Prostate gland (tissue), 2 donors: ENCODE results near the gene ERG. TPM values are rescaled to one million over a fixed set of nuclear protein-coding genes. Genes with fewer than 3 reads are reported as not detected.

Experiments
- DNase-seq: peaks from one replicate; pipeline ENCODE4 v3.0.0-alpha.2; 2019; ENCODE audit warnings: low spot score
- H3K27ac ChIP-seq, 2 donors: fragments of 200-600 bp; sonication (generic); 2 replicates each; pipeline ENCODE4 v1.5.1; 2017 to 2019
- H3K27me3 ChIP-seq: fragments of 200-600 bp; sonication (generic); replicated peaks from 2 replicates; pipeline ENCODE4 v1.5.1; 2019; ENCODE audit not compliant: insufficient read depth
- H3K36me3 ChIP-seq, 2 donors: fragments of 200-600 bp; sonication (generic); 1 replicate in 1 of 2; 2 replicates in 1 of 2; pipeline versions ENCODE4 v1.5.1 to v1.8.1; 2017 to 2019
- H3K4me1 ChIP-seq: fragments of 200-600 bp; sonication (generic); replicated peaks from 2 replicates; pipeline ENCODE4 v1.5.1; 2019
- H3K4me3 ChIP-seq, 2 donors: fragments of 200-600 bp; sonication (generic); 2 replicates each; pipeline ENCODE4 v1.5.1; 2017 to 2019
- H3K9me3 ChIP-seq: fragments of 200-600 bp; sonication (generic); 2 replicates; pipeline ENCODE4 v1.5.1; 2017
- CTCF ChIP-seq, 4 experiments: fragments of 200-600 bp in 2 of 4; fragments of 450-650 bp in 2 of 4; sonication (generic) in 2 of 4; IDR thresholded peaks; 1 replicate in 3 of 4; 2 replicates in 1 of 4; pipeline ENCODE4 v1.5.1; 2016 to 2019; ENCODE audit warnings: antibody characterized with exemption in 4 of 4, mild to moderate bottlenecking in 2 of 4, moderate library complexity in 2 of 4
- POLR2A ChIP-seq: fragments of 450-650 bp; IDR thresholded peaks from one replicate; pipeline ENCODE4 v1.6.1; 2016; ENCODE audit warnings: antibody characterized with exemption, mild to moderate bottlenecking
- POLR2AphosphoS5 ChIP-seq: sonication (generic); formaldehyde crosslinking; IDR thresholded peaks from one replicate; pipeline ENCODE4 v1.6.1; 2017; ENCODE audit warnings: antibody characterized with exemption
- WGBS: methylation state at CpG from one replicate; pipeline ENCODE4 v1.1.5; 2018; 5-methylcytosine and 5-hydroxymethylcytosine counted together
- intact Hi-C: fragments of 100-400 bp; cut with DNase I; formaldehyde crosslinking; loops from one replicate; pipeline ENCODE4 v1.14.2; 2022
- total RNA-seq, 2 donors: library from RNA; depleted of rRNA; stranded (reverse); fragments of >200 nt; gene quantifications; one replicate each; pipeline ENCODE4 v1.1.0, GENCODE V29; 2016

Gene ERG
- total RNA-seq, 2 donors from 2014 or later = 2.6 to 11.2 TPM

GRCh38 chr21:38340131-38340530 is 158.1 kb downstream of the ERG start:
- DNase-seq = no peak
- no peaks in the 10 kb centered on the region for H3K9me3 ChIP-seq
- intact Hi-C loops = no loop called here
- no peaks in the 10 kb centered on the region for H3K27me3 ChIP-seq
- no peak overlapping the region for H3K4me3 ChIP-seq
- no peaks in the 10 kb centered on the region for H3K4me1 ChIP-seq
- WGBS = 93% methylated on average over 4 of the region's 4 CpGs
- TF ChIP-seq CTCF (IDR thresholded peaks at IDR 0.05) (no peak), POLR2A (no peak), POLR2AphosphoS5 (no peak)
- H3K27ac ChIP-seq = no peak overlapping the region
- no peaks in the 10 kb centered on the region for H3K36me3 ChIP-seq

- Histone ChIP-seq H3K27me3 (no peaks in the 10 kb centered on the region), H3K9me3 (no peaks in the 10 kb centered on the region), H3K36me3 (no peaks in the 10 kb centered on the region), H3K4me3 (no peak overlapping the region), H3K27ac (no peak overlapping the region), H3K4me1 (no peaks in the 10 kb centered on the region)
- intact Hi-C loops = no loop called here
- DNase-seq = no peak
- TF ChIP-seq CTCF (IDR thresholded peaks at IDR 0.05) (no peak), POLR2AphosphoS5 (no peak), POLR2A (no peak)
- WGBS = 92% methylated on average over 5 of the region's 5 CpGs
Observed at GRCh38 chr21:38337793-38338192, 160.5 kb downstream of the ERG start.

- no peak for TF ChIP-seq POLR2AphosphoS5
- TF ChIP-seq POLR2A = no peak
- TF ChIP-seq CTCF (IDR thresholded peaks at IDR 0.05) = no peak
- H3K9me3 ChIP-seq = no peaks in the 10 kb centered on the region
- H3K4me1 ChIP-seq = no peaks in the 10 kb centered on the region
- 92% methylated on average over 8 of the region's 8 CpGs for WGBS
- H3K4me3 ChIP-seq = no peak overlapping the region
- intact Hi-C loops = no loop called here
- H3K27me3 ChIP-seq = no peaks in the 10 kb centered on the region
- no peak for DNase-seq
- H3K27ac ChIP-seq = no peak overlapping the region
- H3K36me3 ChIP-seq = no peaks in the 10 kb centered on the region
Observed at GRCh38 chr21:38334866-38335265, 163.4 kb downstream of the ERG start.

GRCh38 chr21:38333301-38334272 is 164.7 kb downstream of the ERG start:
- Histone ChIP-seq H3K4me3 (no peak overlapping the region), H3K27me3 (no peaks in the 10 kb centered on the region), H3K36me3 (no peaks in the 10 kb centered on the region), H3K4me1 (no peaks in the 10 kb centered on the region), H3K9me3 (no peaks in the 10 kb centered on the region), H3K27ac (no peak overlapping the region)
- TF ChIP-seq POLR2AphosphoS5 (no peak), POLR2A (no peak), CTCF (IDR thresholded peaks at IDR 0.05) (no peak)
- DNase-seq = no peak
- 70% methylated on average over 8 of the region's 8 CpGs for WGBS
- intact Hi-C loops = no loop called here

GRCh38 chr21:38330666-38331065 is 167.6 kb downstream of the ERG start:
- Histone ChIP-seq H3K4me1 (no peaks in the 10 kb centered on the region), H3K9me3 (no peaks in the 10 kb centered on the region), H3K36me3 (no peaks in the 10 kb centered on the region), H3K27ac (no peak overlapping the region), H3K4me3 (no peak overlapping the region), H3K27me3 (no peaks in the 10 kb centered on the region)
- intact Hi-C loops = no loop called here
- TF ChIP-seq CTCF (IDR thresholded peaks at IDR 0.05) (no peak), POLR2AphosphoS5 (no peak), POLR2A (no peak)
- WGBS = 65% methylated on average over 2 of the region's 2 CpGs
- DNase-seq = no peak
